Renal cortical epithelial cell (primary cell): Measurements from ENCODE around the gene SPTY2D1. TPM values are rescaled to one million over a fixed set of nuclear protein-coding genes. Genes with fewer than 3 reads are reported as not detected.

Source experiments
- DNase-seq: peaks from one replicate; pipeline ENCODE4 v3.0.0-alpha.2; 2011; ENCODE audit warnings: low read depth
- total RNA-seq: library from RNA; depleted of rRNA; stranded (reverse); fragments of >200 nt; gene quantifications from 2 replicates; pipeline ENCODE4 v1.2.3, GENCODE V29; 2014

Gene SPTY2D1
- total RNA-seq, 1 donor from 2014 or later: 26.9 TPM

DNA sequence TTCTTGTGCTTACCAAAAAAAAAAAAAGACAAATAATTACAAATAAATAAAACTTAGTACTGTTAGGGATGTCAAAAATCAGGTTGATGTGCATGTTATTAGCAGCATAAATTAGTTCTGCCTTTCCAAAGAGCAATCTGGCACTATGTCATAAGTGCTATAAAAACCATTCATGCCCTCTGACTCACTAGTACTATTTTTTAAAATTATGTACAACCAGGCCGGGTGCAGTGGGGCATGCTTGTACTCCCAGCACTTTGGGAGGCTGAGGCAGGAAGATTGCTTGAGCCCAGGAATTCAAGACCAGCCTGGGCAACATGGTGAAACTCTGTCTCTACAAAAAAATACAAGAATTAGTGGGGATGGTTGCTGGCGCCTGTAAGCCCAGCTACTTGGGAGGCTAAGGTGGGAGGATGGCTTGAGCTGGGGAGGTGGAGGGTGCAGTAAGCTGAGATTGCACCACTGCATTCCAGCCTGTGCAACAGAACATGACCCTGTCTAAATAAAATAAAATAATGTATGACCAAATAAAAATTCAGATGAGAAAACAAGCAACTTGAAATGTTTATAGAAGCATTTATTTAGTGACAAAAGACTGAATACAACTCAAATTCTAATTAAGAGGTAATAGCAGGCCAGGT is 70.9 kb downstream of the SPTY2D1 start:
- DNase-seq: no peak

Other genes starting within 250 kb of the SPTY2D1 start
- gene LDHA, start 239.8 kb downstream of the SPTY2D1 start, total RNA-seq: 1,349 and 2,674 TPM in 2 replicates
- 0.20 TPM in 1 of 2 replicates, not detected in the other for gene LDHC, start 222.0 kb downstream of the SPTY2D1 start, total RNA-seq
- gene LDHAL6A, start 178.5 kb downstream of the SPTY2D1 start, total RNA-seq: not detected in 2 replicates
- gene TSG101, start 107.4 kb downstream of the SPTY2D1 start, total RNA-seq: 64.8 and 95.5 TPM in 2 replicates
- 46.6 and 75.0 TPM in 2 replicates for gene UEVLD, start 45.6 kb downstream of the SPTY2D1 start, total RNA-seq
- gene MISFA, start 34.6 kb downstream of the SPTY2D1 start, total RNA-seq: not detected in 2 replicates
- 4.2 and 18.8 TPM in 2 replicates for gene TMEM86A, start 64.4 kb upstream of the SPTY2D1 start, total RNA-seq
- 0.35 and 0.45 TPM in 2 replicates for gene IGSF22, start 91.8 kb upstream of the SPTY2D1 start, total RNA-seq
- gene PTPN5, start 157.5 kb upstream of the SPTY2D1 start, total RNA-seq: not detected in 2 replicates